NCI-H187 (cell line): ENCODE data around the gene ANGPTL2.
"Not testable (repeated sequence)": the region's sequence is repeated elsewhere in the genome, so short reads cannot be mapped to it uniquely, and the experiment has no call there.

Experiments
- DNase-seq, 2 experiments: peaks; one replicate each; lab custom pipeline; 2025; lab: John Stamatoyannopoulos, UW

ANGPTL2 gene

GRCh38 chr9:127154390-127155191 is 32.2 kb upstream of the ANGPTL2 start:
- peak; percentile 11 to 39 for DNase-seq

GRCh38 chr9:127154003-127154389 is 31.6 kb upstream of the ANGPTL2 start:
- DNase-seq = no peak

GRCh38 chr9:127153501-127153900 is 31.1 kb upstream of the ANGPTL2 start:
- DNase-seq = no peak

GRCh38 chr9:127149463-127150390 is 27.3 kb upstream of the ANGPTL2 start:
- no peak for DNase-seq

GRCh38 chr9:127149010-127149409 is 26.6 kb upstream of the ANGPTL2 start:
- no peak for DNase-seq

GRCh38 chr9:127148014-127148413 is 25.6 kb upstream of the ANGPTL2 start:
- DNase-seq = no peak

GRCh38 chr9:127147251-127147650 is 24.8 kb upstream of the ANGPTL2 start:
- DNase-seq = no peak

GRCh38 chr9:127146841-127147240 is 24.4 kb upstream of the ANGPTL2 start:
- not testable (repeated sequence) for DNase-seq

- DNase-seq = no peak
Observed at GRCh38 chr9:127144670-127145445, 22.4 kb upstream of the ANGPTL2 start.

- no peak for DNase-seq
Observed at GRCh38 chr9:127143920-127144465, 21.6 kb upstream of the ANGPTL2 start.

- no peak for DNase-seq
Observed at GRCh38 chr9:127142931-127143464, 20.6 kb upstream of the ANGPTL2 start.

- DNase-seq = no peak
Observed at GRCh38 chr9:127142291-127142690, 19.9 kb upstream of the ANGPTL2 start.

- DNase-seq = no peak
Observed at GRCh38 chr9:127140842-127141675, 18.6 kb upstream of the ANGPTL2 start.

GRCh38 chr9:127140181-127140580 is 17.7 kb upstream of the ANGPTL2 start:
- DNase-seq = no peak

- DNase-seq = no peak
Observed at GRCh38 chr9:127139775-127140174, 17.3 kb upstream of the ANGPTL2 start.

- DNase-seq = no peak
Observed at GRCh38 chr9:127139071-127139731, 16.8 kb upstream of the ANGPTL2 start.

GRCh38 chr9:127138444-127138843 is 16.0 kb upstream of the ANGPTL2 start:
- DNase-seq = no peak

GRCh38 chr9:127137640-127138360 is 15.4 kb upstream of the ANGPTL2 start:
- no peak for DNase-seq

- no peak for DNase-seq
Observed at GRCh38 chr9:127136880-127137639, 14.6 kb upstream of the ANGPTL2 start.
